Skeletal muscle cell (primary cell): ENCODE results near the gene PCED1B.

Source experiments
- DNase-seq: peaks from one replicate; pipeline ENCODE4 v3.0.0-alpha.2; 2010; ENCODE audit warnings: low read depth
- H3K4me3 ChIP-seq: 2 replicates; pipeline ENCODE4 v1.5.1; 2011; ENCODE audit warnings: low read depth, mild to moderate bottlenecking, control low read depth, low read length, moderate library complexity

PCED1B gene

DNA sequence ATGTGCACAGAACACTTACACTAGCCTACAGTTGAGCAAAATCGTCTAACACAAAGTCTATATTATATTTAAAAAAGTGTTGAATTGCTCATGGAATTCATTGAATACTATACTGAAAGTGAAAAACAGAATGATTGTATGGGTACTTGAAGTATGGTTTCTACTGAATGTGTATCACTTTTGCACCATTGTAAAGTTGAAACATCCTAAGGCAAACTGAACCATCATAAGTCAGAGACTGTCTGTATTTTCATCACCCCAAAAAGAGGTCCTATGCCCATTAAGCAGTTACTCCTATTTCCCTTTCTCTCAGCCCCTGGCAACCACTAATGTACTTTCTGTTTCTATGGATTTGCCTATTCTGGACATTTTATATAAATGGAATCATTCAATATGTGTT, 4.8 kb downstream of the PCED1B start:
- DNase-seq: no peak
- no peak overlapping the region for H3K4me3 ChIP-seq

DNA sequence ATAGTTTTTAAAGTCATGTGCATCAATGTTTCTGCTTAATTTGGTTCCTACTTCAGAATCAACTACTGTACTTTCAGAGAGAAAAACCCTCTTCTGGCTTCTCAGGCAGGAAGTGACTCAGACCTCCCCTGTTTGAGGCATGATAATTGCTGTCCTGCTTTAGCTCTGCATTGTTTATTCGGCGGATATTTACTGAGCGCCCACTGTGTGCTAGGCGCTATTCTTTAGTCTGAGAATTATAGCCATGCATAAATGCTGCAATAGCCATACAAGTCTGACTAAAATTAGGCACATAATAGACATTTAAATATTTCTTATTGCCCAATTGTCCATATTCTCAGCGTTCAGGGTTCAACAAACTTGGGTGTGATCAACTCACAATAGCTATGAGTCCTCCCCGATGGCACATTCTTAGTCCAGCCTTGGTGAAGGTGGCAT, 6.4 kb downstream of the PCED1B start:
- no peak for DNase-seq
- H3K4me3 ChIP-seq: no peak overlapping the region

DNA sequence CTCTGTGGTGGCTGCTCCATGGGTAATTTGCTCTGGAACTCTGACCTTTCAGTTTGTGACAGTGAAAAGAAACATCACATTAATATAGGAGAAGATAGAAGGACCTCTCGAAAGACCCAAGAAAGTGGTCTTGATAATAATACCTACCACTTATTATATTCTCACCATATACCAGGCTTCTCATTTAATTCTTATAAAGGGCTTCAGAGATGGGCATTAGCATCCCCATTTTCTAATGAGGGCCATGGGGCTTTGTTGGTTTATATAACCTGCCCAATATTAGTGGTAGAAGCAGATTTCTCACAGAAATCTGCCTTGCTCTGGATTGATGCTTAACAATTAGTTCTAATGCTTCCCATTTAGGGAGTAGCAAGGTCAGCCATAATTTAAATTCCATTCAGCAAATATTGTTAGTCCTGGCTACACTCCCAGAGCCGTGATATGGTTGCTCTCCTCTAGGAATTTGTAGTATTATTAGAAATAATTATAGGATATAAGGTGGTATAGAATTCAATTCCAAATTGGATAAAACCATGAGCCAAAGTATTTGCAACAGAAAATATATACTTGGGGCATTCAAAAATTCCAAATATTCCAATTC, 7.8 kb downstream of the PCED1B start:
- H3K4me3 ChIP-seq: no peak overlapping the region
- DNase-seq: no peak

DNA sequence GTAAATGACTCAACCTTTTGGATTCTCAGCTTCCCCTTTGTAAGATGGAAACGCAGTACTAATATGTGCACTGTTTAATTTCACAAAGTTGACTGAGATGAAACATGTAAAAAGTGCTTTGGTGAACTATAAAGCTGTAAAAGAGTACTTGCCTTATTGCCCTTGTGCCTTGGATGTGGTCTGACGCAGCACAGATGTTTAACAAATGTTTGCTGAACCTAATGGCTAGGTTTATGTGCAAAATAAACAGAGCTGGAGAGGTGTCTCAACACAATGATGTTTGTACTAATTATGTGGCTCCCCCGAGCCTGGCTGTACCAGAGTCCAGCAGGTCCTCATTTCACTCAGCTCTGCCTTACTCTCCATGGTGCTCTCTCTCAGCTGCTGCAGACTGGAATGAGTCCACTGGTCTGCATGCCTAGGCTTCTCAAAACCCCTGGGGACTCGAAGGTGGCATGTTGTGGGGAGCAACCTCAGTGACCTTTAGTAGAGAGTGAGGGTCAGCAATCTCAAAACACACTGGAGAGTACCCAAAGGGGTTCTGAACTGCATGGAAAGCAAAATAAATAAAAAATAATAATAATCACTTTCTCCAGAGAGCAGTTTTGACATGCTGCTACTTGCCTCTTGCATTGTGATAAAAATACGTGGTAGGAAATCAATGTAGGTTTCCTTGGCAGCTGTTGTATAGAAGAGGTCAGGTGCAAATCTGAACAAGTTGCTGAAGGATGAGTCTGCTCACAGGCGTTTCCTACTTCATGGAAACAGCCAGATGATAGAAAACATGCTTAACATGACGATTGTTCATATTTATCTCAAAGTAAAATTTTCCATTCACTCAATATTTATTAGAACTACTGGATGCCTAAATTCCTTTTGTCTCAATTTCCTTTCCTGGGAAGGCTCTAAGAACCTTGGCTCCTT, 8.9 kb downstream of the PCED1B start:
- no peak for DNase-seq
- no peak overlapping the region for H3K4me3 ChIP-seq

DNA sequence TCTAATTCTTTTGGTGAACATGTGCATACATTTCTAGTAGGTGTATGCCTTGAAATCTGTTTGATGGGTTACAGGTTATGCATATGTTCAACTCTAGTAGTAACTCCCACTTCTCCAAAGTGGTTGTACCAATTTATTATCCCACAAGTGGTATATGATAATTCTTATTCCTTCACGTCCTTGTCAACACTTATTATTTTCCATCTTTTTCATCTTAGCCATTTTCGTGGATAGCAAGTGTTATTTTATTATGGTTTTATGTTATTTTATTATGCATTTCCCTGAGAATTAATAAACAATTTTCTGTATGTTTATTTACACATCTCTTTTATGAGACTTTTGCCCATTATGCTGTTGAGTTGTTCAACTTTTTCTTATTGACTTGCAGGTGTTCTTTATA, 11.6 kb downstream of the PCED1B start:
- no peak for DNase-seq
- H3K4me3 ChIP-seq: no peak overlapping the region

DNA sequence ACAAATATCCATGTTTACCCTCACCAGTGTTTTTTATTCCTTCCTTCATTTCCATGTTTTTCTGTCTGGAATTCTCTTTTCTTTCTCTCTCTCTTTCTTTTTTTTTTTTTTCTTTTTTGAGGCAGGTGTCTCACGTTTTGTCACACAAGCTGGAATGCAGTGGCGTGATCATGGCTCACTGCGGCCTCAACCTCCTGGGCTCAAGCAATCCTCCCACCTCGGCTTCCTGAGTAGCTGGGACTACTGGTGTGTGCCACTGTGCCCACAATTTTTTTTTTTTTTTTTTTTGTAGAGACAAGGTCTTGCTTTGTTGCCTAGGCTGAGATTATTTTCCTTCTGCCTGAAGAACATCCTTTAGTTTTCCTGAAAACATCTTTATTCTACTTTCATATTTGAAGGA, 15.4 kb downstream of the PCED1B start:
- DNase-seq: no peak
- H3K4me3 ChIP-seq: no peak overlapping the region

DNA sequence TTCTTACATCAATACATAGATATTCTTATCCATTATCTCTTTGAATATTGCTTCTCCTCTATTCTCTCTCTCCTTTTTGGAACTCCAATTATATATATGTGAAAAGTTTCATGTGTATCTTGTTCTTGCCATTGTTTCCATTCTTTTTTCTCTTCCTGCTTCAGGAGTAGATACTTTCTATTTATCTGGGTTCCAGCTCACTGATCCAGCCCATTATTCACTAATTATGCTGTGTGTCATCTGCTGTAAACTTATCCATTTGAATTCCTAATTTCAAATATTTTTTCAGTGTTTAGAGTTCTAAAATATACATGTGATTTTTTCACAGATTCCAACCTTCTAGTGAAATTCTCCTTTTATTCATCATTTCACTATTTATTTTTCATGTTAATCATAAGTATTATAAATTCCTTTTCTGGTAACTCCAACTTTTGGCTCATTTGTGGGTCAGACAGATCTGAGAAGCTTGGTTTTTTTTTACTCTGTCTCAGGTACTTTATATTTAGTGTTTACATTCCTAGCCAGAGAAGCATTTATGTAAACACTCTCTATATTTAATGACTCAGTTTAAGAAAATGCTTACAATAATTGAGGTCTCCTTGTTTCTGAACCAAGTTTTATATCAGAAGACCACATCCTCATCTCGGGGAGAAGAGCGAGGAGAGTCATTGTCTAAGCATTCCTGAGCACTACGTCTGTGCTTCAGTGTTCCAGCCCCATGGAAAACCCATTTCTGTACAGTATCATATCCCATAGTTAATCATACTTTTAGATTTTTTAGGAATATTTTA, 16.2 kb downstream of the PCED1B start:
- DNase-seq: no peak
- H3K4me3 ChIP-seq: no peak overlapping the region

DNA sequence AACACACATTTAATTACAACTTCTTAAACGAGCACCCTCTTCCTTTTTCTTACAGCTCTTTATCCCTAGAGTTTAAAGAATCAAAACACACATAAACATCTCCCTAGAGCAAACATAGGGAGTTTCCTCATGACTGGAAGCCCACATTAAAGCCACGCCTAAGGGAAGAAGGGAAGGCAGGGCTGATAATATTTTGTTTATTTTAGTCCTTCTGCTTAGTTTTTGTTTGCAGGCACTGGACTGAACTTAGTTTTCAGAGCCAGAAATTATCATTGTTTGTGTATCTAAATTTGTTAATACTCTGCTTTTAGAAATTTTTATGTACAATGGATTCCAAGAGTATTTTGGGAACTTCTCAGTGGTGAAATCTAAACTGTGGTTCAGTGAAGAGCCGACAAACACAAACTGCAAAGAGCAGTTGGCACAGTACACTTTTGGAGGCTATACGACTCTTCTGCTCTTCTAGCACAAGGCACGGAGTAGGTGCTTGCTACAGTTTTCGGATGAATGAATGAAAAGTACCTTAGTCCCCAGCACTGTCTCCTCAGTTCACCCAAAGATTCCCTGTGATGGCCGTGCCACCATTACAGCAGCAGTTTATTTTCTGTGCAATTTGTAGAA, 18.0 kb downstream of the PCED1B start:
- DNase-seq: no peak

DNA sequence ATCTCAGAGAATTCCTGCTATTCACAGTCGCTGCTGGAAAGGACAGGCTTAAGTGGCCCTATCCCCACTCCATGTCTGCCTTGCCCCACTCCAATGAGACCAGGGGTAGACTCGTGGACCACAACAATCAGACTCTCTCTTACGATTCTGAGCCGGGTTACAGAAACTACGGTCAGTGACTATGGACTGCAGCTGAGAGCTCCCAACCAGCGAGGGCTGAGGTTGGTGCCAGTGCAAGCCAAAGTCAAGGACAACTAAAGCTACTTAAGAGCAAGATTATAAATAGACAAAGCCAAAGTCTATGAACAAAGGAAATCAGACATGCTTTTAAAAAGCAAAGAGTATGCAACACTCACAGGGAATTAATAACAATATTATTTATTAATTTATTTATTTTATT, 18.7 kb downstream of the PCED1B start:
- DNase-seq: no peak
- H3K4me3 ChIP-seq: no peak overlapping the region

More for the DNA sequence above, 18.0 kb downstream of the PCED1B start:
- H3K4me3 ChIP-seq: no peak overlapping the region

DNA sequence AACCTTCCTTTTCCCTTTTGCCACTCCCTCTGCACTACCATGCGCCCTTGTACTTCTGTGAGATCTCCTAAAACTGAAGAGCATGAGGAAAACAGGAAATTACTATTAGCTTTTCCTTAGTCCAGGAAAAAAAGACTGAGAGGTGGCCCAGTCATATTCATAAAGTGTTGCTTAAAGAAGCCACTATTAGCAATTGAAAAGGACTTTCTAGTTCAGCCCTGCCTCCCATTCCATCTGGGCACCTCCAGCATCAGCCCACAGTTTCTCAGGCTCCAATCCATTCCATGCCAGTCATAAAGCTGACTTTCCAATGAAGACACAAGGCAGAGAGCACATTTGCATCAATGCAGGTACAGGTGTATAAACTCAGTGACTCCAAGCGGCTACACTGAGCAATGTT, 20.2 kb downstream of the PCED1B start:
- no peak overlapping the region for H3K4me3 ChIP-seq
- no peak for DNase-seq

DNA sequence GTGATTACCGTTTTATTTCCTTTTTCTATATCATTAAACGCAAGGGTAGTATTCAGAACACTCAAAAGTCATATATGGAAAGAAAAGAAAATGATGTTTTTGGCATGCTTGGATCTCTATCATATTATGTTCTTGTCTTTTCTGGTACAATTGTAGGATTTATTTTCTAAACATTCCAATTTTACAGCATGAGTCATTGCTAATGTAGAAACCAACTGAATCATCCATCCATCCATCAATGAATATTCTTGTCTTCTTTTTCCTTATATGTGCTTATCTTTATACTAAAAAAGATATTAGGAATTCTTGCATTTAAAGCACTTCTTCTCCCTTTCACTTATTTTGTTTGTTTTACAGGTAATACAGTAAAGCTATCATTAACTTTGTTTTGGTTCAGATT, 20.7 kb downstream of the PCED1B start:
- H3K4me3 ChIP-seq: no peak overlapping the region
- DNase-seq: no peak

DNA sequence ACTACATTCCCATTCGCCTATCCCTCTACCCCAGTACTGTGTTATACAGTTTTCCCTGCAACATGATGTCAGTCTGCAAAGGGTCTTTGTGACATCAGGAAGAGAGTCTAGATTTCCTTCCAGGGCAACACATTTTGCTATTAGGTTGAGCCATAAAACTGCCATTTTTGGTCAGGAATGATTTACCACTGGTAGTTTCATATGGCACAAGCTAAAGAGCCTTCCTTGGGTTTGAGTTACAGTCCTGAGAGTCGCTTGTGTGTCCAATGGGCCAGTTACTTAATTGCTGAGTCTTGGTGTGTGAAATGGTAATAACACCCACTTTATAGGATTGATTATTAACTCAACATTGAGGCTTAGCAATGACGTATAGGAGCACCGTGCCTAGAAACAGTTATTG, 23.0 kb downstream of the PCED1B start:
- DNase-seq: no peak
- no peak overlapping the region for H3K4me3 ChIP-seq

DNA sequence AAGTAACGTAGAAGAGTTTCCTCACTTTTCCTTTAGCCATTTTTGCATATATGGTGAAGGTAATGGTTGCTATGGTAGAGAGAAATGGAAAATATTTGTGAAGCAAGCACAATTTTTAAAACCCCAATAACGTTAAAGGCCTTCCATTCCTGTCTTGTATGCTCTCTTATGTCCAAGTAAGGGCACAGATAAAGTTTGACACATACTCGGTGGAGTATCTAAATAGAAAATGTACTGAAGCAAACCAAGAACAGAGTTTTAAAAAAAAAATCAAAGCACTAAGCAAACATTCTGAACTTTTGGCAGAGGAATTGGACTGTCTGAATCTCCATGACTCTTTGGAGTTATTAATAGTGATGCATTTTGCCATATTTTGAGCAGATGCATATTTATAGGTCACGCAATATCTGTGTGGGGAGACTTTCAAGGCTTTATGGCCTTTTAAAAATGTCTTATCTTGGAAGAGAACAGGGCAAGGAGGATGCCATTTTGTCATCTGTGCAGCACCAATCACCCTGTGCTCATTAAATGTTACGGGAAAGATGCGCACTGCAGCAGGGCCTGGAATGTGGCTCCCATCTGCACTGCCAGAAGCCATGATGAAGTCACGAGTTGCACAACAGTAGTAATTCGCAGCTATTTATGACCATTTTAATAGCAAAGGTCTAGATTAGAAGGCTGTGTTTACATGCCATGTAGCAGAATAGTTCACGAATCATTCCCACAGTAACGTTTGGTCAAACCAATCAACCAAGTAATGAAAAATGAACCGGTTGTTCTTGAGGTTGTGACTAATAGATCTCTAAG, 23.6 kb downstream of the PCED1B start:
- DNase-seq: peak; percentile 85
- H3K4me3 ChIP-seq: no peak overlapping the region

DNA sequence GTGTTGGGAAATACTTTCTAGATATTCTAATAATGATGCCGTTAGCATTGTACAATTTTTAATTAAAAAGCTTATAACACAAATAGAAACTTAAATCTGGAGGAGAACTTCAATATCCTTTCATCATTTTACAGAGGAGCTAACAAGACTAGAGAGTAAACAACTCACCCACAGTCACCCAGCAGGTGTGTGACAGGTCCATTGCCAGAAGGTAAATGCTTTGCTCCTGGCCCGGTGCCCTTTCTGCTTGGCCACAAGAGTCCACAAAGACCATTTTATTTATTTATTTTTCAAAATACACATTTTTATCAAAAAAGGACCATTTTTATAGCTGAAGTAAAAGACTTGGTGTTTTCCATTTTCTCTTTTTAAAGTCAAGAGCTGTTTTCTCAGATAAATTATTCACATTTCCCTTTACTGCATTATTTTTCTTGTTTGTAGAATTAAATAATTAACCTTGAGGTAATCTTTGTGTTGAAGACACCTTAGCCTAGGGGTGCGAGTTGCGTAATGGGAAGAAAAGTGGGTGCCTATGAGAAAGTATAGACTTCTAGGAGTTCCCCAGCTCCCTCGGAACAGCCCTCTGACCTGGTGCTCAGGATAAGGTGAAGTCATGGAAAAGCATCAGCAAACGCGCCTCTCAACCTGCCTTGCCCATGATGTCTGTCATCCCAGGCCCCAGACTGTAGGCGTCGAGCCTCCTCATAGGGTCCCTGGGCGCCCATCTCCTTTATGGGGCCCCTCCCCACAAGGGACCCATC, 26.7 kb downstream of the PCED1B start:
- DNase-seq: no peak

DNA sequence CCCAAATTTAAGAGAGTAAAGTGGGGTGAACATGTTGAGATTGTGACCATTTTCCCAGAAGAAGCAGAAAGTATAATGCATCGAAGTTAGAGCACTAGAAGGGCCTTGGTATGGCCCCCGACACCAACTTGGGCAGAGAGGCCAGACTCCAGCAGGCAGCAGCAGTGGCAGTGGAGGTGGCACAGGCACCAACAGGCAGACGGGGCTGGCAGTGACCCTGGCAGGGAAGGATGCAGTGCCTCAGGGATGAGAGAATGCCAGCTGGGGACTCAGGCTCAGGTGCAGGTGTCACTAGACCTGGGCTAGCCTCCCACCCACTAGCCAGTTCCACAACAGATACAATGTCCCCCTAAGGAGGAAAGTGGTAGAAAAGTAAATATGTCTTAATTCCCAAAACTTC, 28.0 kb downstream of the PCED1B start:
- no peak for DNase-seq
- H3K4me3 ChIP-seq: no peak overlapping the region

More for the DNA sequence above, 26.7 kb downstream of the PCED1B start:
- no peak overlapping the region for H3K4me3 ChIP-seq

DNA sequence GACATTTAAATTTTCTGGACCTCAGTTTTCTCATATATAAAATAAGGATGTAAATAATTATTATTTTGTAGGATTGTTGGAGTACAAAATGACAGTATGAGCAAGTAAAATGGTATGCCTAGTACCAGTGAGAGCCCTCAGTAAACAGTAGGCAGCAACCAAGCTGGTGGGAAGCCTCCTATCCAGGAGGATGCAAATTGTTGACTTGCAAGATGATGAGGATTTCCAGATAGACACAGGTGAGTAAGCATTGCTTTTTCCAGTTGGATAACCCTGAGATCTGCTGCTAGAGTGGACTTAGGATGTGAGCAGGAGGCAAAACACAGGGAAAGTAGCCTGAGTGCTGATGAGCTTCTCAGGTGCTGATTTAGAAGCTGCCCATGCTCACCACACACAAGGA, 28.5 kb downstream of the PCED1B start:
- DNase-seq: no peak

DNA sequence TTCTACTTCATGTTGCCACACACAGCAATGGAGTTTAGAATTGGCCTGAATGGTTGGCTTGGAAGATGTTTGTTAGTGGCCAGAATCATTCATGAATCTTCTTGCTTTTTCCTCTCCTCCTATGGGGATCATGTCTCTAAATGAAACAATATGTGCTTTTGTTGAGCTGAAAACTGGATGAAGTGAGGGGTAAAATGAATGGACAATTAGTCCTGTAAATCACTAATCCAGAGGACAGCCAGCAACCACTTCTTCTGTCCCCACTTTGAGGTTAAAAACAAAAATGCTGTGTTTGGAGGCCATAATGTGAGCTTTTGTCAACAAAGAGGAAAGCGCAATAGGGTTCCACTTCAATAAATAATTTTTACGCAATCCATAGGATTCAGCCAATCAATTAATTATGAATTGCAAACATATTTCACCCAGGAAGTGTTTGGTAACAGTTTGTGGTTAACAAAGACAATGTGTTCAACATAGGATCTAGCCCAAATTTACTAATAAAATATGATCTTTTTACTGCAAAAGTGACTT, 30.7 kb downstream of the PCED1B start:
- no peak for DNase-seq
- no peak overlapping the region for H3K4me3 ChIP-seq

More for the DNA sequence above, 28.5 kb downstream of the PCED1B start:
- no peak overlapping the region for H3K4me3 ChIP-seq
